Skin of body (tissue), 2 donors: ENCODE measurements around the gene FBXL17. TPM values are rescaled to one million over a fixed set of nuclear protein-coding genes. Genes with fewer than 3 reads are reported as not detected.

ENCODE experiments used
- DNase-seq: peaks from one replicate; lab custom pipeline; 2025; lab: John Stamatoyannopoulos, UW
- total RNA-seq: library from RNA; depleted of rRNA; stranded (reverse); fragments of >200 nt; gene quantifications from one replicate; pipeline ENCODE4 v1.2.3, GENCODE V29; 2014

Gene FBXL17
- total RNA-seq, 1 donor from 2014 or later = 17.5 TPM

- no peak for DNase-seq
These were observed 426.6 kb downstream of the FBXL17 start for GRCh38 chr5:107955321-107955720.

- DNase-seq = no peak
These were observed 427.6 kb downstream of the FBXL17 start for GRCh38 chr5:107954254-107954653.

- DNase-seq = no peak
These were observed 429.4 kb downstream of the FBXL17 start for GRCh38 chr5:107952450-107952849.

DNA sequence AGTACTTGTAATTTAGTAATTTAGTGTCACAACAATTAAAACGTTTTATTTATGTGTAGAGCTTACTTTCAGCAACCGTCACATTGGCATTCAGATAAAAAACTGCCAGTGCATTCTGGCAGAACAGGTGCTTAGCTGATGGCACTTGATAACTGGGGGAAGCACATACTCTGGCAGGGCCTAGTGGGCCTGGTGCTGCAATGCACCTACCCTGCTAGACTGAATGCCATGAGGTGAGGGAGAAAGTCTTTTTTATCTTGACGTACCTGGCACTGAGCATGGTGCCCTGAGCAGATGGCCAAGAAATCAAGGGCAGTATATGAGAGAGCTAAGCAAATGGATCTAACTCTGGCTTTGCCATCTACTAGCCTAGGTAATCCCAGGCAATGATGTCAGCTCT, 430.6 kb downstream of the FBXL17 start:
- DNase-seq = no peak

GRCh38 chr5:107950776-107951175, 431.1 kb downstream of the FBXL17 start:
- no peak for DNase-seq

DNA sequence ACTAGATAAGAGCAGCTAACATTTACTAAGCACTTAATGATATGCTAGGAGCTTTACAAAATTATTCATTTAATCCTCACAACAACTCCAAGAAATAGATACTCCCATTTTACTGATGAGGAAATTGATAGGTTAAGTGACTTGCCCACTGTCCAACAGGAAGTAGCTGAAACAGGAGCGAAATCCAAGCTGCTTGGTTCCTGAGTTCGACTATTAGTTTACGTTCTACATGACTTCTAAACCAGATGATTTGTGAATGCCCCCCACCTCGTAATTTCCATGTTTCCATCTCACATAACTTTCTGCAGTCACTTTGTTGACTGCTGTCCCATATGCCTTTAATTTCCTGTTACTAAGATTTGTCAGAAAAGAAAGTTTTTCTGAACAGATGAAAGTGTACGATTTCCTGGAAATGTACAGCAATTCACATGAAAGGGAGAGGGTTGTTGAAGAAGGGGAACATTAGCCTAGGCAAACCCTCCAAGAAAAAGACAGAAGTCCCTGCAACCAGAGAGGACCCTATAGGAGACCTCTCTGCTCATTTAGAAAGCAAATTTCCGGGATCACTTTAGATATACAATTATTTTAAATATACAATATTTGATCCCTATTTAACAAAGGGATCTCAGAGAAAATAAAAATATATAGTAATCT, 432.1 kb downstream of the FBXL17 start:
- DNase-seq = peak; percentile 6

- no peak for DNase-seq
These were observed 433.5 kb downstream of the FBXL17 start for GRCh38 chr5:107948377-107948776.

DNA sequence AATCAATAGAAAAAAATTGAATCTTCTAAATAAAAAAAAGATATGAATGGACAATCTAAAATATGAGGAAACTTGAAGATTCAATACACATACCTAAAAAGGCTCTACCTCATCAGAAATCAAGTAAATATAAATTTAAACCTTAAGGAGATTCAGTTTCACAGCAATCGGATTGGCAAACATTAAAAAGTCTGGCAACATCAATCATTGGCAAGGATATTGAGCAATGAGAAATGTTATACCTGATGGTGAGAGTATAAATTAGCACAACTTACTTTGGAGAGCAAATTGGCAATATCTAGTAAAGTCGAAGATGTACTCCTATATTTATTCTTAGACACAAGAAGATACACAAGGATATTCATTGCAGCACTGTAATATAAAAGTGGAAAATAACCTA, 436.8 kb downstream of the FBXL17 start:
- DNase-seq = no peak

GRCh38 chr5:107943923-107944322, 438.0 kb downstream of the FBXL17 start:
- DNase-seq = no peak

DNA sequence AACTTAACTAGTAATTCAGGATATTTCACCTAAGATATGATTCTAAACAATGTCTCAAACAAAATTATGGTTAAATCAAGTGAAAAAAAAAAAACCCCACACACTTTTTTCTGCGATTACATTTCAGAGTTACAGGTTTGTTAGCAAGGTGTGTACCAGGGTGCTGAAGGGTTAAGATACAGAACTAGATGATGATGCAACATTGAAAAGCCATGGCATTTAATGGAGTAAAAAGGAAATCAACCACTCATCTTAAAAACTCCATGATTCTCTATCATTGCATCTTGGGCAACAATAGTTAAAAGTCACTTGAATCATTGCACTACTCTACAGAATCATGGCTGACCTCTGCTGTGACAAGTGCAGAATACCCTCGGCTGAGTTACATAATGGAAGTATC, 440.9 kb downstream of the FBXL17 start:
- DNase-seq = no peak

DNA sequence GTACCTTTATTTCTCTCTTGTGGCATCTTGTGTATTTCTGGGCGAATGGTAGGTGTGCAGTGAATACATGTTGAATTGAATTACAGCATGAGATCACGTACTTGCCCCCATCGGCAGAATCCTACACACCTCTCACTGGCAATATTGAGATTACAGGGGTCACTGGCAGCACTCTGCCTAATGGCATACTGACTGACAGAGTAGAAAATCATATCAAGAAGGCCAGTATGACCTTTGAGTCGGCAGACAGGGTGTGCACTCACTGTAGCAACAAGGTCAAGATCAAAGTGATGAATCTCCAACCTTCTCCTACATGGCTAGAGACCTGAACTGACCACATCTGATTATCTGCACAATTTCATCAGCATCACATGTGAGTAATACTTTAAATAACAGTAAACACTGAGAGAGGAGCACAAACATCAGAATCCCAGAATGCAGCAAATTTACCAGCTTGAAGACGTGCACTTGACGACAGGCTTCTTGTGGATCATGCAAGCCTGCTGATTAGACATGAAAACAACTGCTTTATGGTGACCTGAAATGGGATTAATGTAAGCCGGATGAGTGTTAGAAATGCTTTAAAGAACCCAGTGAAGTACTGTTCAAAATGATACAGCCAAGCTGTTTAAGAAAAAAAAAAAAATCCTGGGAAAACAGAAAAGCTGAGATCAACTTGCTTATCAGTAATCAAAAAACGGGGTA, 444.1 kb downstream of the FBXL17 start:
- no peak for DNase-seq

- no peak for DNase-seq
These were observed 444.7 kb downstream of the FBXL17 start for GRCh38 chr5:107937204-107937603.

DNA sequence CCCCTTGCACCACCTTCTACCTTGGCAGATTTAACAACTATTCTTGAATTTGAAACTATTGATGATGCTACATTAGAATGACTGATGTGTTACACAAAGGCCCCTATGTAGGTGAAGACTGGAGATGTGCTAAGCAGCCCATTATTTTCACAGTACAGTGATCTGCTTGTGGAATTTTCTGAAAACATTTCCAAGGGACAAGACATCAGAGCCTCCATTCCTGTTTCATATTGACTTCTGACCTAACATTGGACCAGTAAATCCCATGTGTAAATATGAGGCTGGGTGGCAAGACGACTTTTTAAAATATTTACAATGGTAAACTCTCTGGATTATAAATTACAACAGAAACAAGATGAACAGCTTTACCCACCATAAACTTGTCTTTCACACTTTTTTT, 445.4 kb downstream of the FBXL17 start:
- DNase-seq = no peak

GRCh38 chr5:107935645-107936044, 446.3 kb downstream of the FBXL17 start:
- DNase-seq = no peak

DNA sequence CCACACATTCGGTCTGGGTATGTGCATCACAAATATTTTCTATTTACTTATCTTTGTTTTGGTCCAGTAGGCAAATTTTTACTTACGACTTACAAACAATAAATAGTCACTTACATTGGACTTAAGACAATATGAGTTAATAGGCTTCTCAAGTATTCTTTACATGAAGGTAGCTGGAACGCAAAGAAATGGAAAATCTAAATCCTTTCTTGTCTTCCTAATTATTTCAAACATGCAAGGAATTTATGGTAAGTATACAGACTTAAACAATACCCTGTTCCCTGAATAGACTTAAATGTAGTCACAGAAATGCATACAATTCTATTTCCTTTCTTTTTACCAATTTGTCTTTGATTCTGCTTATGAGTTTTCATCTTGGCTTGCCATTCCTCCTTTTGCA, 448.6 kb downstream of the FBXL17 start:
- DNase-seq = no peak

GRCh38 chr5:107930891-107931290, 451.0 kb downstream of the FBXL17 start:
- DNase-seq = no peak

DNA sequence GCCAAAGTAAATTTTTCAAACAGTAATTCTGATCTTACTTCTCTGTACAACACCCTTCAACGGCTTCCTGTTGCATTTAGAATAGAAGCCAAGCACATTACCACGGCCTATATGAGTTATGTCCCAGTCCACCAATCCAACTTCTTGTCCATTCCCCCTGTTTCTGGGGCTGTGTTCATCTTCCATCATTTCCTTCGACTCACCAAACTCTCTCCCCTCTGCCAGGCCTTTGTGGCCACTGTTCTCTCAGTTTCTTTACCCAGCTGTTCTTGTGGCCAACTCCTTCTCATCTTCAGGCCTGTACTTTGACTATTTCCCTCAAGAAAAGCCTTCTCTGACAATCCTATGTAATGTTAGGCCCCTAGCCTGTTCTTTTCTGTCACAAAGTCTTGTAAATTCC, 451.8 kb downstream of the FBXL17 start:
- DNase-seq = no peak

GRCh38 chr5:107929080-107929479, 452.8 kb downstream of the FBXL17 start:
- no peak for DNase-seq

DNA sequence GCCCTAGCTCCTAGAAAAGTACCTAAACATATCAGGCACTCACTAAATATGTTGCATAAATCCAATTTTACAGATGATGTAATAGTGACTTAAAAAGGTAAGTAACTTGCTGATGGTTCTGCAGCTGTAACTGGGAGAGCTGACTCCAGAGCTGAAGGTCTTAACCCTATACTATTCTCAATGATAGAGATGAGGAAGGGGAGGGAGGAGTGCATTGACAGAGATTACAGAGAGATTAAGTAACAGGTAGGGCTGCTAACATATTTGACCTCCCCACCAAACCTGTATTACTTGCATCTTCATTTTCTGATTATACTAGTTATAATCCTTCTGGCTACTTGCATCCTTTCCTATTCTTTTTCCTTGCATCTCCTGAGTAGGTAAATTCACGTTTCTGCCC, 455.8 kb downstream of the FBXL17 start:
- DNase-seq = no peak

- no peak for DNase-seq
These were observed 456.7 kb downstream of the FBXL17 start for GRCh38 chr5:107925200-107925599.

DNA sequence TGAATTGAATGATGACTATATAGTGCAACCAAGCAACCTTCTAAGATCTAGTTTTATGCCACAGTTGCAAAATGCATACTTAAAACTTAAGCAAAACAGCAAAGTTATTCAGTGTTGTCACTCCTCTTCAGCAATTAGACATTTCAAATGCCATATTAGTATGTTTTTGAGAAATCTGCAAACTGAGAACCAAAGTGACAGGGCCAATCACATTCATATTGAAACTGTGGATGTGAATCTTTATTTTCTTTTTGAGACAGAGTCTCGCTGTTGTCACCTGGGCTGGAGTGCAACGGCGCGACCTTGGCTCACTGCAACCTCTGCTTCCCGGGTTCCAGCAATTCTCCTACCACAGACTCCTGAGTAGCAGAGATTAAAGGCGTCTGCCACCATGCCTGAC, 461.9 kb downstream of the FBXL17 start:
- DNase-seq = no peak

DNA sequence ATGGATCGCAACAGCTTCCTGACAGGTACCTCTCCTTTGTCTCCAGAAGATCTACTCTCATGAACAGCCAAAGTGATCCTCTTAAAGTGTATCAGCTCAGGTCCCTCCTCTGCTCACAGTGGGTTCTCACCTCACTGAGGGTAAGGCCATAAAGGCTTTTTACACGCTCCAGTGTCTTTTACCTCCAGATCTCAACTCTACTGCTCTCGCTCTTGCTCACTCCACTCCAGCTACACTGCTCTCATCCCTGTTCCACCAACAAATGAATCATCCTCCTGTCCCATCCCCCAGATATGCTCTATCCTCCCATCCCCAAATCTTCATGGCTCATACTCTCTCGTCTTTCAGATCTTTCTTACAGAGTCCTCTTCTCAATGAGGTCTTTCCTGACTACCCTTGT, 462.5 kb downstream of the FBXL17 start:
- no peak for DNase-seq

- DNase-seq = no peak
These were observed 463.9 kb downstream of the FBXL17 start for GRCh38 chr5:107917983-107918382.
